CD4-positive, alpha-beta T cell treated with Interleukin-21 for 1 hour (primary cell): ENCODE measurements around the gene PLPPR1.

Experiments
- DNase-seq: peaks from one replicate; pipeline ENCODE4 v3.0.0-alpha.2; 2020

The PLPPR1 gene

DNA sequence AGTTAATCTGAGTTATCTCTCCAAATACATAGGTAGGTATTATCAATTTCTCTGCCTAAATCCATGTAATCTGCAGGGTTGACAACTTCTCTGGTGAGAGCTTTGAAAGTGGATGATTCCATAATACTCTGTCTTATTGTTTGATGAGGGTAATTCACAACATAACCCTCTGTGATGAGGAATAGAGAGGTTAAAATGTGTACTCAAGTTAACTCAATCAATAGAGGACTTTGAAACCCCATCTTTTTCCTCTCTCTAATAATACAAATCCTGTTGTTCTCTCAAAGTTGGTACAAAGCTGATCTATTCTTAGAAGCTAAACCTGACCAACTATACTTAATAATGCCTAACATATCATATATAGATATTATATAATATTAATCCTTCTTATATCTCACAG, 100.1 kb downstream of the PLPPR1 start:
- no peak for DNase-seq

DNA sequence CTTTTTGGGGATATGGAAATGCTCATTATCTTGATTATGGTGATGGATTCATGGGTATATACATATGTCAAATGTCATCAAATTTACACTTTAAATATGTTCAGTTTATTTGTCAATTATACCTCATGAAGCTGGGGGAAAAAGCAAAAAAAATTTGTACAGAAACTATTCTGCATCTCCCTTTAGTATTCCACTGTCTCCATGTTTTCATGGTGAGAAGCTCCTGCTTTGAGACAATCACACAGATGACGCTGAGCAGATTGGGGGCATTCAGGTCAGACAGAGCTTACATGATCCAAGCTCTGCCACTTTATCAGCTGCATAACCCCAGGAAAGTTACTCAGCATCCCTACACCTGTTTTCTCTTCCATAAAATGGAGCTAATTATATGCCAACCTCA, 101.5 kb downstream of the PLPPR1 start:
- DNase-seq = no peak

- no peak for DNase-seq
Measured at GRCh38 chr9:101131326-101131725, 102.8 kb downstream of the PLPPR1 start.

GRCh38 chr9:101132801-101133200, 104.3 kb downstream of the PLPPR1 start:
- no peak for DNase-seq

- DNase-seq = no peak
Measured at GRCh38 chr9:101138509-101138908, 110.0 kb downstream of the PLPPR1 start.

DNA sequence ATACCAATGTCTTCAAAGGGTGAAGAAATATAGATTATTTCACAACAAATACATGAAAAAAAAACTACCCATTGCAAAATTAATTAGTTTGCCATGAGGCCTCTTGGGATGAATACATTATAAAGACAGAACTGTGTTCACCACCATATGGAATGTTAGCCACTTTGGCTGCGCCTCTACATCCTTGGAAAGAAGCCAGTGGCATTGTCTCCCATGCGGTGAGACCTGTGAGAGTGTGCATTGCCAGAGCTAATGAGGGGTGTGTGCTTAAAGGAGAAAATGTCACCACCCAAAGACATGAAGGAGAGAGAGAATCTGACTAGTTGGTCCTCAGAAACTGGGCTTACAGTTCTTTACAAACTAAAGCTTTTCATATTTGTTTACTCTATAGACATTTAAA, 110.6 kb downstream of the PLPPR1 start:
- no peak for DNase-seq

- DNase-seq = no peak
Measured at GRCh38 chr9:101140764-101141163, 112.2 kb downstream of the PLPPR1 start.

DNA sequence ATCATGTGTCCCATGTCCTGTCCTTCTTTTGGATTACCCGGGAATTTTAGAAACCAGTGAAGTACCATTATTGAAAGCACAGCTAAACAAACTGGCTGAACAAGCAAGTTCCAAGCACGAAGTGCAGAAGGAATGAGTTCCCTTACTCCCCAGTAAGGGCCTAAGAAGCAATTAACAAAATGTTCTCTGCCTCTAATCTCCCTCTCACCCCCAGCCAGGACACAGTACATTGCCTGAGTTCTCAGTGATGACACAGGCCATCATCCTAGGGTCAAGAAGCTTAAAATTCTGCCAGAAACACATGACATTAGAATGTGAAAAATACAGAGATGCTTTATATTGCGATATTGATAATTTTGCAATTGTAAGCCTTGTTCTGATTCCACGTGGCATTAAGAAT, 118.0 kb downstream of the PLPPR1 start:
- no peak for DNase-seq

GRCh38 chr9:101148344-101148743, 119.8 kb downstream of the PLPPR1 start:
- DNase-seq = no peak

- DNase-seq = no peak
Measured at GRCh38 chr9:101158361-101158760, 129.8 kb downstream of the PLPPR1 start.

DNA sequence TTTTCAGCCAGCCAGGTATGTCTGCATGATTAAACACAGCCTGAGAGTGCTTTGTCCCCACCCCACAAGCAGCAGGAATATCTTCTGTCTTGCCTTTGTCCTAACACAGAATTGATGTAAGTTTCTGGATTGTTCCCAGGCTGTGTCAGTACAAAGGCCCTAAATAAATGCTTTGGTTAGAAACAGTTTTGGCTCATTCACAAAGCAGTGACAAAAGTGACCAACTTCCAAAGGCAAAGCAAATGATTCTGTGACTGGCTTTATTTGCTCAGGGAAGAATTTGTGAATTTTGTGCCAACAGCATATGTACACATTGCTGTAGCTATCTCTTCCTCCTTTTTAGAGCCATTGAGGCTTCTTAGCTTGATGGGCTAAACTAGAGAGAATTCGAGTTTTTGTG, 133.7 kb downstream of the PLPPR1 start:
- no peak for DNase-seq

DNA sequence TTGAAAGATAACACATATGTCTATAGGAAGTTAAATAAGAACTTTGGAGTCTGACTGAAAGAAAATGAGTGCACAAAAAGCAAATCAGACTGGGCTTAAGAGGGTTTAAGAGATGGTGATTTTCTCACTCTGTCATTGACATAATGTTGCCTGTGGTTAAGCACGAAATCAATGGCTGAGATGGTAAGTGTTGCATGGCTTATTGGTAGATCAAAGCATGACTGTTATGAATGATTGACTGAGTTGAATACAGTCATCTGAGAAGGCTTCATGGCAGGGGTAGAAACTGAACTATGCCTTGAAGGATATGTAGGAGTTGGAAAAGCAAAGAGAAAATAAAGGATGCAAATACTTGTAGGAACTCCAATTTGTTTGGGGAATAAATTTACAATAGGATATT, 136.6 kb downstream of the PLPPR1 start:
- no peak for DNase-seq

GRCh38 chr9:101167490-101168134, 139.1 kb downstream of the PLPPR1 start:
- DNase-seq = no peak

DNA sequence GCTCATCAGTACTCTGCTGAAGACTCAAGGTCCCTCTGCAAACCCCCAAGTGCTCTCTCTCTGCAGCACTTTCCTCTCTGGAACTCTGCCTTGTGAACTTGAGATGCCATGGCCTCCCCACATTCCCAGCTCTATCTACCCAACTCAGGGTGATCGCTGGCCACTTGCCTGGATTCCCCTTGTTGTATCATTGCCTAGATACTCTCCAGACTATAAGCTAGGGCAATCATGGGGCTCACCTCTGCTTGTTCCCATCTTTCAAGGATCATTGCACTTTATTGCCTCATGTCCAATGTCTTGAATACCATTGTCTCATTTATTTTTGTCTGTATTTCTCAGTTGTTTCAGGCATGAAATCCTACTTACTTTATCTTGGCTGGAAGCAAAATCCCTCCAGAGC, 144.1 kb downstream of the PLPPR1 start:
- no peak for DNase-seq

GRCh38 chr9:101173907-101174306, 145.4 kb downstream of the PLPPR1 start:
- DNase-seq = no peak

DNA sequence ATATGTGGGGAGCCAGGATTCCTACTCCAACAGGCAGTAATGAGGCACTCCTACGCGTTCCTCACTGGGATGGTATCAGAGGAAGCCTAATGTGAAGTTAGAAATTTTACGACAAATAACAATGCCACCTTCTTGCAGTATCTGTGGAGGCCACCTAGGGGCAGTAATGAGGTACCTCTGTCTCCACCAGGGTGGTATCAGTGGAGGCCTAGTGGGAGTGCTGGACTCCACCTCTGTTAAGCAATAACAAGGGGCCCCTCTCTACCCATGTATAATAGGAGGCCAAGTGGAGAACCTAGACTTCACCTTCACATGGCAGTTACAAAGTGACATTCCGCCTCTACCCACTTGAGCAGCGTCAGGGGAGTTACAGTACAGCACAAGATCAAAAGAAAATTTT, 147.9 kb downstream of the PLPPR1 start:
- no peak for DNase-seq

- no peak for DNase-seq
Measured at GRCh38 chr9:101184813-101185278, 156.3 kb downstream of the PLPPR1 start.

DNA sequence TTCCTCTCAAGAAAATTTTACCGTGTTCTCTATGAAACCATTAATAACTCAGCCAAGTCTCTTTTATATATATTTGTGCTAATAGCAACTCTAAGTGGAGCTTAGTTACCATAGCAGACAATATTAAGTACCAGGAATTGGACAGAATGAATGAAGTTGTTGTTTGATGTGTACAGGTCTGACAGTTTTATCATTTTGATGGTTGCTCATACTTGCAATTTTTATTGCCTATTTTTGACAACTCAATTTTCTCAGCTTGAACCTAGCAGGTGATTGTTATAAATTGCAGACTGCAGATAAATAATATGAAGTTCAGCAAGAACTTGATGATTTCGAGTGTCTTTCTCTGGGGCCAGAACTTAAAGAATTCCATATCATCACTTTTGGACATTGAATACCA, 163.2 kb downstream of the PLPPR1 start:
- DNase-seq = no peak

- DNase-seq = no peak
Measured at GRCh38 chr9:101197026-101197425, 168.5 kb downstream of the PLPPR1 start.

DNA sequence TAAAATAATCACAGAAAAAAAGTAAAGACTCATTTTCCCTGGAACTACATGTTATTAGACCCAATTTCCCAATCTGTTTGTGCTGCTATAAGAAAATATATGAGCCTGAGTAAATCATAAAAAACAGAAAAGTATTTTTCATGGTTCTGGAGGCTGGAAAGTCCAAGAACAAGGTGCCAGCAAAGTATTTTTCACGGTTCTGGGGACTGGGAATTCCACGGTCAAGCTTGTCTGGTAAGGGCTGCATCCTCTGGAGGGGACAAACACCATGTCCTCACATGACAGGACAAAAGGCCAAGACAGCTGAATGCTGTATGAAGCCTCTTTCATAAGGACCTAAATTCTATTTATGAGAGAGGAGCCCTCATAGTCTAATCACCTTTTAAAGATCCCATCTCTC, 172.3 kb downstream of the PLPPR1 start:
- no peak for DNase-seq

GRCh38 chr9:101201630-101202029, 173.1 kb downstream of the PLPPR1 start:
- DNase-seq = no peak

DNA sequence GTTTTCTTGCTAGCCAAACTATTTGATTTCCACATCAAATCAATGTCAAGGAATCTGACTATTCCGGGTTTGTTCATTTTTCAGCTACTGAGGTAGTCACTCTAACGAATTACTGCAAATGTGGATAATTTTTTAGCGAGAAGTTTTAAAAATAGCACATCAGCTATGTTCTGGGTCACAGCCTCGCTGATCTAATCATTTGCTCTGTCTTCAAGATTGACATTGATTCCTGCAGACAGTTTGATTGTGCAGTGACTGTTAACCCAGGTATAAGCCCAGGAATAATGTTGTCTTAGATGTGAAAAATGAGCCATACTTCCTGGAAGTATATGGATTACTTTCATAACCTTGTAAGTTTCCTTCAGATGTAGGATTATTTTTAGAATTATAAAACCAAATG, 181.1 kb downstream of the PLPPR1 start:
- DNase-seq = no peak

DNA sequence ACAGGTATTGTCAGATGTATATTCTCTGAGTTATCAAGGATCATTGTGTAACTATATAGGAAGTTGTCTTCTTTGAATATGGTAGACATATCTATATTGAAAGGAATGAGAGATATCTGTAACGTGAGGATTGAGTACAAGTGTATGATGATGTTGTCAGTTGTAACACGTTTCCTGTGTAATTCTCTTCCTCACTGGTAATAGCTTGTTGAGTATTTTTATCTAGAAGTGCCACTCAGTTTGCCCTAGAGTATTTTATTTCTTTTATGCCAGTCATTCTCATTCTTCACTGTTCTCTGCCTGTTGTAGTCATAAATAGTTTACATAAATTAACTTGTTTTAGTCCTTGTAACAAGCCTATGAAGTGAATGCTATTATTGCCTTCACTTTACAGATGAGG, 184.1 kb downstream of the PLPPR1 start:
- DNase-seq = no peak

- no peak for DNase-seq
Measured at GRCh38 chr9:101219030-101219429, 190.5 kb downstream of the PLPPR1 start.

- DNase-seq = no peak
Measured at GRCh38 chr9:101220341-101220740, 191.8 kb downstream of the PLPPR1 start.

DNA sequence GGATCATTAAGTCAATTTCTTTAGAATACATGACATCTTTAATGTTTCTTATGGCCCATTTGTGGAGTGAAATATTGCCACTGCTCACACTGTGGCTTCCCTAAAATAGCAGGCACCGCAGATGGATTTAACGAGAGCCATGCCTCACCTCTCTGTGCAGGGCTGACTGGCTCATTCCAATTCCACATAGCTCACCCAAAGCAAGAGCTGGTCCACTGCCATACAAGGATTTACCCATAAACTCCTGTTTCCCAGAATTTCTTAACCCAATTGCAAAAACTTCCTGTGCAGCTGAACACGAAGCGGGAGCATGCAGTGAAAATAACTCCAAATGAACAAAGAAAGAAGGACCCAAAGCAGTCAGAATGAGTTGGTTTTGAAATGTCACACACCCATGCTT, 196.7 kb downstream of the PLPPR1 start:
- no peak for DNase-seq
